Liver (tissue), 9 donors: ENCODE data around the gene SEBOX. TPM values are rescaled to one million over a fixed set of nuclear protein-coding genes. Genes with fewer than 3 reads are reported as not detected.

ENCODE experiments used
- DNase-seq: peaks from one replicate; pipeline ENCODE4 v3.0.0-alpha.2; 2017; ENCODE audit warnings: low spot score
- H3K27ac ChIP-seq, 2 donors: one replicate each; pipeline ENCODE4 v1.7.0; 2013; ENCODE audit warnings: inconsistent platforms in 2 of 2, low read length in 2 of 2, control low read depth in 1 of 2, low read depth in 1 of 2, mild to moderate bottlenecking in 1 of 2
- H3K27me3 ChIP-seq, 4 donors: one replicate each; pipeline versions ENCODE4 v1.6.1 to v1.7.0; 2013; ENCODE audit warnings: low read length in 3 of 4, inconsistent platforms in 1 of 4, mild to moderate bottlenecking in 1 of 4, moderate library complexity in 1 of 4; ENCODE audit not compliant: control insufficient read depth in 4 of 4, insufficient read depth in 4 of 4
- H3K36me3 ChIP-seq, 4 donors: one replicate each; pipeline versions ENCODE4 v1.6.1 to v1.7.0; 2013; ENCODE audit warnings: low read length in 3 of 4, mild to moderate bottlenecking in 3 of 4, low read depth in 1 of 4, moderate library complexity in 1 of 4; ENCODE audit not compliant: control insufficient read depth in 4 of 4, insufficient read depth in 3 of 4
- H3K4me1 ChIP-seq, 4 donors: one replicate each; pipeline versions ENCODE4 v1.6.1 to v1.7.0; 2013; ENCODE audit warnings: low read length in 3 of 4, mild to moderate bottlenecking in 3 of 4, moderate library complexity in 1 of 4; ENCODE audit not compliant: control insufficient read depth in 4 of 4, insufficient read depth in 4 of 4
- H3K4me3 ChIP-seq, 3 donors: one replicate each; pipeline versions ENCODE4 v1.6.1 to v1.7.0; 2013; ENCODE audit warnings: low read length in 3 of 3, control low read depth in 1 of 3, low read depth in 1 of 3, mild to moderate bottlenecking in 1 of 3
- H3K9ac ChIP-seq, 2 donors: one replicate each; pipeline ENCODE4 v1.7.0; 2013; ENCODE audit warnings: low read length in 2 of 2, mild to moderate bottlenecking in 2 of 2, moderate library complexity in 2 of 2, control low read depth in 1 of 2, low read depth in 1 of 2
- H3K9me3 ChIP-seq, 4 donors: one replicate each; pipeline versions ENCODE4 v1.6.1 to v1.7.0; 2013; ENCODE audit warnings: low read length in 3 of 4; ENCODE audit not compliant: control insufficient read depth in 4 of 4
- CTCF ChIP-seq: fragments of 150-350 bp; IDR thresholded peaks from 2 replicates; pipeline ENCODE4 v1.5.1; 2017; ENCODE audit warnings: improper control_type of control experiment, low read depth, low read length; ENCODE audit not compliant: missing input control
- FOXA2 ChIP-seq: IDR thresholded peaks from 2 replicates; pipeline ENCODE4 v1.6.1; 2016; ENCODE audit warnings: antibody characterized with exemption
- GABPA ChIP-seq, 2 donors: IDR thresholded peaks in 1 of 2; conservative IDR thresholded peaks in 1 of 2; 2 replicates each; pipeline ENCODE4 v1.6.1; 2016; ENCODE audit warnings: antibody characterized with exemption in 2 of 2, mild to moderate bottlenecking in 1 of 2, moderate library complexity in 1 of 2
- HNF4A ChIP-seq, 2 donors: conservative IDR thresholded peaks; 2 replicates each; pipeline ENCODE4 v1.6.1; 2016; ENCODE audit warnings: antibody characterized with exemption in 2 of 2, mild to moderate bottlenecking in 2 of 2
- HNF4G ChIP-seq: IDR thresholded peaks from 2 replicates; pipeline ENCODE4 v1.6.1; 2016; ENCODE audit warnings: antibody characterized with exemption
- JUND ChIP-seq, 2 donors: IDR thresholded peaks; 2 replicates each; pipeline ENCODE4 v1.6.1; 2016; ENCODE audit warnings: antibody characterized with exemption in 2 of 2
- NR2F2 ChIP-seq: IDR thresholded peaks from 2 replicates; pipeline ENCODE4 v1.6.1; 2016; ENCODE audit warnings: antibody characterized with exemption
- RAD21 ChIP-seq, 2 donors: IDR thresholded peaks; 2 replicates each; pipeline ENCODE4 v1.6.1; 2016; ENCODE audit warnings: antibody characterized with exemption in 2 of 2, mild to moderate bottlenecking in 2 of 2
- RXRA ChIP-seq, 2 donors: IDR thresholded peaks; 2 replicates each; pipeline ENCODE4 v1.6.1; 2017 to 2018; ENCODE audit warnings: antibody characterized with exemption in 2 of 2, mild to moderate bottlenecking in 1 of 2
- SP1 ChIP-seq: IDR thresholded peaks from 2 replicates; pipeline ENCODE4 v1.6.1; 2018; ENCODE audit warnings: antibody characterized with exemption, mild to moderate bottlenecking
- TAF1 ChIP-seq: conservative IDR thresholded peaks from 2 replicates; pipeline ENCODE4 v1.6.1; 2016; ENCODE audit warnings: antibody characterized with exemption, mild to moderate bottlenecking
- YY1 ChIP-seq: IDR thresholded peaks from 2 replicates; pipeline ENCODE4 v1.6.1; 2016; ENCODE audit warnings: antibody characterized with exemption, mild to moderate bottlenecking
- ZBTB33 ChIP-seq: IDR thresholded peaks from 2 replicates; pipeline ENCODE4 v1.6.1; 2016; ENCODE audit warnings: antibody characterized with exemption
- WGBS: extraction: QIAGEN DNeasy Blood & Tissue Kit; methylation state at CpG from one replicate; pipeline ENCODE4 v1.1.7; 2013; 5-methylcytosine and 5-hydroxymethylcytosine counted together
- polyA plus RNA-seq, 2 donors: library from polyadenylated mRNA; stranded (reverse) in 1 of 2; unstranded in 1 of 2; fragments of 200-250 nt in 1 of 2; fragments of >200 nt in 1 of 2; fragmentation: Nextera tagmentation in 1 of 2; extraction: Ambion mirVana in 1 of 2; gene quantifications; one replicate each; pipeline versions ENCODE4 v1.2.1 to v1.2.3, GENCODE V29; 2013 to 2015
- total RNA-seq, 2 donors: library from RNA; depleted of rRNA; stranded (reverse); fragments of >200 nt; gene quantifications; one replicate each; pipeline ENCODE4 v1.2.3, GENCODE V29; 2014
- TF ChIP-seq, protein P1 (sequence below): IDR thresholded peaks from 2 replicates; pipeline ENCODE4 v1.6.1; 2016; ENCODE audit warnings: antibody characterized with exemption
- TF ChIP-seq, protein P2 (sequence below): IDR thresholded peaks from 2 replicates; pipeline ENCODE4 v1.6.1; 2016; ENCODE audit warnings: antibody characterized with exemption
- donor health status: healthy.
- donor health status: healthy.
- donor health status: healthy.
- donor health status: healthy.
- donor health status: healthy.

Gene SEBOX
- total and polyA plus RNA-seq, 4 donors = 0.19 to 0.59 TPM; not detected in 2

DNA sequence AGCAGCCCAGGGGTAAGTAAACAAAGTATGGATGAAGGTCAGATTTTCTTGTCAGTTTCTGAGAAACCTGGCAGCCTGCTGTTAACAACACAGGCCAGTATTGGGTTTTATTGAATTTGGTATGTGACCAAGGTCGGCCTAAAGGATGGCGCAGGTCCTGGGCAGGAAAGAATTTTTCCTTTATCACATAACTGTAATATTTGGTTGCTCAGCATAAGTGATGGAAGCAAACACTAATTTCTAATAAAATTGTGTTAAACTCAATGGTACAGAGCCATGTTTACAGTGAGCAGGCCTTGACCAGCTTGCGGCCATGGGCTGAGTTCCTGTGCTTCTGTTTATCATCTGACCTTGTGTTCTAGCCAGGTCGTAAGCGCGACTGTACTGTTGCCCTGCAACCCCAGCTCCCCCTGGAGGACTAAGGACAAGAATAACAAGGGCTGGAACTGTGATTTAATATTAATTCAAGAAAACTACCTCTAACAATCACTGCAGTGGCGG, 18.2 kb downstream of the SEBOX start (continued):
- TF ChIP-seq NR2F2 = peak; percentile 84
- TF ChIP-seq TAF1 = no peak
- peak; percentile 57 for TF ChIP-seq FOXA2

- Histone ChIP-seq H3K4me3 (peak overlapping the region in 2 of 3 donors; percentile 15 to 51), H3K9ac (peak overlapping the region in 1 of 2 donors; percentile 77), H3K27me3 (no peaks in the 10 kb centered on the region), H3K27ac (peak overlapping the region; percentile 57 to 89), H3K4me1 (peaks cover 23 to 69% (median 56%) of the 10 kb centered on the region in 4 donors), H3K36me3 (peaks cover 15 to 60% (median 46%) of the 10 kb centered on the region in 4 donors), H3K9me3 (no peaks in the 10 kb centered on the region)
- peak in 1 of 2 donors; percentile 10 for TF ChIP-seq JUND (IDR thresholded peaks at IDR 0.05)
- no peak for TF ChIP-seq CTCF
- no peak for TF ChIP-seq FOXA2
- DNase-seq = no peak
- WGBS = 38% methylated on average over 2 of the region's 2 CpGs
Measured at GRCh38 chr17:28346199-28346580, 18.8 kb downstream of the SEBOX start.

- H3K36me3 ChIP-seq = peaks cover 15 to 58% (median 46%) of the 10 kb centered on the region in 4 donors
- DNase-seq = no peak
- peaks cover 23 to 69% (median 56%) of the 10 kb centered on the region in 4 donors for H3K4me1 ChIP-seq
- TF ChIP-seq, protein P1, sequence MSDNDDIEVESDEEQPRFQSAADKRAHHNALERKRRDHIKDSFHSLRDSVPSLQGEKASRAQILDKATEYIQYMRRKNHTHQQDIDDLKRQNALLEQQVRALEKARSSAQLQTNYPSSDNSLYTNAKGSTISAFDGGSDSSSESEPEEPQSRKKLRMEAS = peak; percentile 44
- TF ChIP-seq, protein P2, sequence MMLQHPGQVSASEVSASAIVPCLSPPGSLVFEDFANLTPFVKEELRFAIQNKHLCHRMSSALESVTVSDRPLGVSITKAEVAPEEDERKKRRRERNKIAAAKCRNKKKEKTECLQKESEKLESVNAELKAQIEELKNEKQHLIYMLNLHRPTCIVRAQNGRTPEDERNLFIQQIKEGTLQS = no peak
- TF ChIP-seq JUND (IDR thresholded peaks at IDR 0.05) (peak in 1 of 2 donors; percentile 31), NR2F2 (no peak), YY1 (no peak), HNF4A (conservative IDR thresholded peaks at IDR 0.05) (peak in 1 of 2 donors; percentile 12), ZBTB33 (no peak), CTCF (no peak), FOXA2 (no peak), RAD21 (IDR thresholded peaks at IDR 0.05) (no peak), RXRA (IDR thresholded peaks at IDR 0.05) (peak; percentile 5 to 44), SP1 (no peak), HNF4G (no peak), GABPA (IDR thresholded peaks at IDR 0.05 in 1 of 2, conservative IDR thresholded peaks at IDR 0.05 in 1 of 2) (no peak)
- H3K9me3 ChIP-seq = no peaks in the 10 kb centered on the region
- H3K9ac ChIP-seq = peak overlapping the region in 1 of 2 donors; percentile 77
- peak overlapping the region in 2 of 3 donors; percentile 15 to 51 for H3K4me3 ChIP-seq
- H3K27me3 ChIP-seq = no peaks in the 10 kb centered on the region
- 30% methylated on average over 13 of the region's 13 CpGs for WGBS
- H3K27ac ChIP-seq = peak overlapping the region; percentile 57 to 89
Measured at GRCh38 chr17:28345419-28346198, 19.4 kb downstream of the SEBOX start.
